GM23338 (cell line): ENCODE results near the gene HS3ST1. TPM values are rescaled to one million over a fixed set of nuclear protein-coding genes. Genes with fewer than 3 reads are reported as not detected.

Source experiments
- ATAC-seq: fragments of 200-7000 bp; cut with Tn5 transposase; 3 replicates; pipeline ENCODE4 v1.9.1; 2020
- DNase-seq: peaks from one replicate; pipeline ENCODE4 v3.0.0-alpha.2; 2015; ENCODE audit warnings: low spot score
- H2AFZ ChIP-seq: fragments of 200-600 bp; sonication (generic); 2 replicates; pipeline ENCODE4 v1.8.0; 2016; ENCODE audit warnings: antibody characterized with exemption, mild to moderate bottlenecking, moderate library complexity
- H3F3A ChIP-seq: fragments of 200-600 bp; sonication (generic); replicated peaks from 2 replicates; pipeline ENCODE4 v1.8.0; 2017; ENCODE audit warnings: antibody characterized with exemption, mixed run types, low read depth
- H3K27ac ChIP-seq: fragments of 200-600 bp; sonication (generic); 2 replicates; pipeline ENCODE4 v1.6.1; 2016; ENCODE audit warnings: low read depth
- H3K27me3 ChIP-seq: fragments of 200-600 bp; sonication (generic); 2 replicates; pipeline ENCODE4 v1.8.0; 2016; ENCODE audit warnings: mild to moderate bottlenecking, mixed run types, moderate library complexity; ENCODE audit not compliant: insufficient read depth
- H3K36me3 ChIP-seq: fragments of 200-600 bp; sonication (generic); 2 replicates; pipeline ENCODE4 v1.8.0; 2016; ENCODE audit warnings: mild to moderate bottlenecking; ENCODE audit not compliant: insufficient read depth
- H3K4me1 ChIP-seq: fragments of 200-600 bp; sonication (generic); 2 replicates; pipeline ENCODE4 v1.8.0; 2016; ENCODE audit warnings: mild to moderate bottlenecking, moderate library complexity; ENCODE audit not compliant: insufficient read depth
- H3K4me2 ChIP-seq: fragments of 200-600 bp; sonication (generic); 2 replicates; pipeline ENCODE4 v1.7.1; 2017; ENCODE audit warnings: mixed run types
- H3K4me3 ChIP-seq: fragments of 200-600 bp; sonication (generic); 2 replicates; pipeline ENCODE4 v1.6.1; 2016; ENCODE audit warnings: mixed run types
- H3K79me2 ChIP-seq: fragments of 200-600 bp; sonication (generic); replicated peaks from 2 replicates; pipeline ENCODE4 v1.8.0; 2017; ENCODE audit warnings: mild to moderate bottlenecking; ENCODE audit not compliant: insufficient read depth
- H3K9me2 ChIP-seq: fragments of 200-600 bp; sonication (generic); 2 replicates; pipeline ENCODE4 v1.8.0; 2017; ENCODE audit not compliant: insufficient read depth
- H4K20me1 ChIP-seq: fragments of 200-600 bp; sonication (generic); replicated peaks from 2 replicates; pipeline ENCODE4 v1.8.0; 2017; ENCODE audit warnings: mild to moderate bottlenecking; ENCODE audit not compliant: insufficient read depth
- H3K27ac Mint-ChIP-seq: 2 replicates; pipeline ENCODE4 v1.8.0; 2020; ENCODE audit warnings: inconsistent platforms, mild to moderate bottlenecking, moderate library complexity, mixed read lengths
- H3K27me3 Mint-ChIP-seq: 3 replicates; pipeline ENCODE4 v1.8.0; 2022; ENCODE audit warnings: low read depth, mild to moderate bottlenecking, moderate library complexity, mixed read lengths, inconsistent platforms; ENCODE audit not compliant: insufficient read depth, poor library complexity
- H3K36me3 Mint-ChIP-seq: 3 replicates; pipeline ENCODE4 v1.8.0; 2021; ENCODE audit warnings: low read depth, mild to moderate bottlenecking, inconsistent platforms, moderate library complexity, mixed read lengths
- H3K4me1 Mint-ChIP-seq: 3 replicates; pipeline ENCODE4 v1.8.0; 2020; ENCODE audit warnings: mild to moderate bottlenecking, inconsistent platforms, mixed read lengths
- H3K4me3 Mint-ChIP-seq: 3 replicates; pipeline ENCODE4 v1.8.0; 2021; ENCODE audit warnings: moderate library complexity, mild to moderate bottlenecking, inconsistent platforms, mixed read lengths
- H3K9me3 Mint-ChIP-seq: 3 replicates; pipeline ENCODE4 v1.8.0; 2020; ENCODE audit warnings: moderate library complexity, mild to moderate bottlenecking, inconsistent platforms, mixed read lengths
- CREB1 ChIP-seq: fragments of 250-450 bp; sonication (Bioruptor Pico); IDR thresholded peaks from 2 replicates; pipeline ENCODE4 v1.5.0; 2020; ENCODE audit warnings: low read depth, mild to moderate bottlenecking, moderate library complexity
- CTCF ChIP-seq, 2 experiments: fragments of 200-600 bp in 1 of 2; sonication (generic) in 1 of 2; conservative IDR thresholded peaks; 2 replicates each; pipeline versions ENCODE4 v1.5.1 to v1.6.1; 2016 to 2017; ENCODE audit warnings: antibody characterized with exemption in 2 of 2, low read depth in 2 of 2, mild to moderate bottlenecking in 2 of 2, moderate library complexity in 1 of 2
- ETS1 ChIP-seq: IDR thresholded peaks from 2 replicates; pipeline ENCODE4 v1.6.1; 2016; ENCODE audit warnings: antibody characterized with exemption
- EZH2 ChIP-seq: fragments of 200-600 bp; sonication (generic); IDR thresholded peaks from one replicate; pipeline ENCODE4 v1.8.0; 2017; ENCODE audit warnings: antibody characterized with exemption, mild to moderate bottlenecking, low read depth; ENCODE audit not compliant: unreplicated experiment
- EZH2phosphoT487 ChIP-seq: fragments of 200-600 bp; sonication (generic); IDR thresholded peaks from one replicate; pipeline ENCODE4 v1.8.1; 2018; ENCODE audit warnings: antibody characterized with exemption; ENCODE audit not compliant: unreplicated experiment
- JUNB ChIP-seq: IDR thresholded peaks from one replicate; pipeline ENCODE4 v1.6.1; 2016; ENCODE audit warnings: antibody characterized with exemption; ENCODE audit not compliant: unreplicated experiment
- NANOG ChIP-seq: IDR thresholded peaks from 2 replicates; pipeline ENCODE4 v1.6.1; 2016; ENCODE audit warnings: antibody characterized with exemption, borderline replicate concordance
- POLR2AphosphoS5 ChIP-seq: IDR thresholded peaks from 2 replicates; pipeline ENCODE4 v1.6.1; 2016; ENCODE audit warnings: antibody characterized with exemption, low read depth
- REST ChIP-seq: IDR thresholded peaks from one replicate; pipeline ENCODE4 v1.6.1; 2018; ENCODE audit warnings: antibody characterized with exemption; ENCODE audit not compliant: unreplicated experiment
- STAT1 ChIP-seq: IDR thresholded peaks from one replicate; pipeline ENCODE4 v1.6.1; 2016; ENCODE audit warnings: antibody characterized with exemption; ENCODE audit not compliant: unreplicated experiment
- ZNF114 ChIP-seq: fragments of 250-450 bp; sonication (Bioruptor Pico); IDR thresholded peaks from 2 replicates; pipeline ENCODE4 v1.5.0; 2020; ENCODE audit warnings: mild to moderate bottlenecking, moderate library complexity
- ZNF331 ChIP-seq: fragments of 250-450 bp; sonication (Bioruptor Pico); IDR thresholded peaks from 2 replicates; pipeline ENCODE4 v1.5.0; 2020; ENCODE audit warnings: low read depth, mild to moderate bottlenecking, moderate library complexity
- ZNF462 ChIP-seq: fragments of 250-450 bp; sonication (Bioruptor Pico); IDR thresholded peaks from 2 replicates; pipeline ENCODE4 v1.5.0; 2020; ENCODE audit warnings: mild to moderate bottlenecking, moderate library complexity
- polyA plus RNA-seq: library from polyadenylated mRNA; unstranded; fragments of >200 nt; fragmentation: Nextera tagmentation; extraction: Ambion mirVana; gene quantifications from 2 replicates; pipeline ENCODE4 v1.2.1, GENCODE V29; 2016
- total RNA-seq: library from RNA; depleted of rRNA; stranded (reverse); fragments of >200 nt; shearing (Covaris generic); gene quantifications from 2 replicates; pipeline ENCODE4 v1.2.3, GENCODE V29; 2014

HS3ST1 gene
- total and polyA plus RNA-seq, 2 experiments from 2014 or later, result 0.94 to 1.3 TPM

GRCh38 chr4:11376571-11376970 is 52.1 kb downstream of the HS3ST1 start:
- ATAC-seq, result no peak
- H3K4me1 Mint-ChIP-seq, result no peaks in the 10 kb centered on the region
- no peak overlapping the region for H3K27ac Mint-ChIP-seq
- no peaks in the 10 kb centered on the region for H3K9me3 Mint-ChIP-seq
- Histone ChIP-seq H3K4me2 (no peak overlapping the region), H3K4me3 (no peak overlapping the region), H3K27me3 (no peaks in the 10 kb centered on the region), H2AFZ (no peak overlapping the region), H4K20me1 (no peaks in the 10 kb centered on the region), H3K27ac (no peak overlapping the region), H3K79me2 (no peaks in the 10 kb centered on the region), H3K36me3 (no peaks in the 10 kb centered on the region), H3K4me1 (no peaks in the 10 kb centered on the region), H3K9me2 (no peaks in the 10 kb centered on the region), H3F3A (no peaks in the 10 kb centered on the region)
- no peaks in the 10 kb centered on the region for H3K36me3 Mint-ChIP-seq
- DNase-seq, result no peak
- no peaks in the 10 kb centered on the region for H3K27me3 Mint-ChIP-seq
- TF ChIP-seq CTCF (conservative IDR thresholded peaks at IDR 0.05; ENCODE audit: low read depth in 2 of 2), result no peak
- no peak for TF ChIP-seq REST
- no peak for TF ChIP-seq NANOG
- no peak for TF ChIP-seq POLR2AphosphoS5
- no peak for TF ChIP-seq ZNF462 (CRISPR knock-in tag)
- no peak for TF ChIP-seq EZH2phosphoT487
- TF ChIP-seq STAT1, result no peak
- no peak for TF ChIP-seq ETS1
- TF ChIP-seq ZNF114 (CRISPR knock-in tag), result no peak
- TF ChIP-seq CREB1, result no peak
- TF ChIP-seq EZH2, result no peak
- no peak for TF ChIP-seq JUNB
- no peak for TF ChIP-seq ZNF331 (CRISPR knock-in tag)
- no peak overlapping the region for H3K4me3 Mint-ChIP-seq
